Common myeloid progenitor, CD34-positive (primary cell): Measurements from ENCODE around the gene CYP4F12. TPM values are rescaled to one million over a fixed set of nuclear protein-coding genes. Genes with fewer than 3 reads are reported as not detected.
A peak's percentile ranks its signal among the peaks of the same experiment; 100 is the strongest.

ENCODE experiments used
- CTCF ChIA-PET: fragments of 350-600 bp; sonication (Branson Sonifier 250); formaldehyde crosslinking; loops from one replicate; lab custom pipeline; 2021; ENCODE audit warnings: antibody characterized with exemption; lab: Charles Lee
- POLR2A ChIA-PET: fragments of 350-600 bp; sonication (Branson Sonifier 250); formaldehyde crosslinking; loops from one replicate; lab custom pipeline; 2021; ENCODE audit warnings: antibody characterized with exemption; lab: Charles Lee
- DNase-seq, 3 donors: peaks; one replicate each; pipeline versions ENCODE4 v3.0.0 to v3.0.0-alpha.2; 2013
- H3K27ac ChIP-seq, 2 experiments: 1 replicate in 1 of 2; 2 replicates in 1 of 2; pipeline ENCODE4 v1.7.0; 2013; ENCODE audit warnings: inconsistent platforms in 2 of 2, low read length in 2 of 2, mild to moderate bottlenecking in 2 of 2, low read depth in 1 of 2, moderate library complexity in 1 of 2; ENCODE audit not compliant: severe bottlenecking in 2 of 2, insufficient read depth in 1 of 2, poor library complexity in 1 of 2
- H3K27me3 ChIP-seq, 5 experiments: replicated peaks in 2 of 5; 1 replicate in 3 of 5; 2 replicates in 2 of 5; pipeline versions ENCODE4 v1.6.1 to v1.7.0; 2013; ENCODE audit warnings: low read length in 4 of 5, mild to moderate bottlenecking in 2 of 5, moderate library complexity in 2 of 5, inconsistent platforms in 1 of 5; ENCODE audit not compliant: insufficient read depth in 5 of 5, control insufficient read depth in 4 of 5
- H3K36me3 ChIP-seq, 4 experiments: 1 replicate in 2 of 4; 2 replicates in 2 of 4; pipeline versions ENCODE4 v1.6.1 to v1.7.0; 2013; ENCODE audit warnings: low read length in 3 of 4, control low read depth in 1 of 4, mild to moderate bottlenecking in 1 of 4; ENCODE audit not compliant: control insufficient read depth in 4 of 4, insufficient read depth in 4 of 4
- H3K4me1 ChIP-seq, 4 experiments: 1 replicate in 3 of 4; 2 replicates in 1 of 4; pipeline versions ENCODE4 v1.6.1 to v1.7.1; 2013; ENCODE audit warnings: low read length in 3 of 4, mild to moderate bottlenecking in 3 of 4, control low read depth in 1 of 4, inconsistent platforms in 1 of 4, moderate library complexity in 1 of 4; ENCODE audit not compliant: control insufficient read depth in 4 of 4, insufficient read depth in 4 of 4; ENCODE audit errors: control extremely low read depth in 1 of 4
- H3K4me3 ChIP-seq, 7 experiments: 1 replicate in 4 of 7; 2 replicates in 3 of 7; pipeline versions ENCODE4 v1.5.1 to v1.7.0; 2013; ENCODE audit warnings: mild to moderate bottlenecking in 7 of 7, low read length in 6 of 7, moderate library complexity in 6 of 7, inconsistent platforms in 2 of 7, low read depth in 2 of 7, control low read depth in 1 of 7; ENCODE audit not compliant: insufficient read depth in 4 of 7, control insufficient read depth in 1 of 7; ENCODE audit errors: extremely low read depth in 1 of 7
- H3K9me3 ChIP-seq, 5 experiments: 1 replicate in 4 of 5; 2 replicates in 1 of 5; pipeline versions ENCODE4 v1.6.1 to v1.7.1; 2013; ENCODE audit warnings: low read length in 4 of 5, mild to moderate bottlenecking in 2 of 5, inconsistent platforms in 1 of 5, low read depth in 1 of 5, moderate library complexity in 1 of 5; ENCODE audit not compliant: control insufficient read depth in 4 of 5, insufficient read depth in 2 of 5; ENCODE audit errors: control extremely low read depth in 1 of 5
- WGBS: methylation state at CpG from one replicate; pipeline ENCODE4 v1.1.5; 2013; ENCODE audit not compliant: insufficient coverage; 5-methylcytosine and 5-hydroxymethylcytosine counted together
- polyA plus RNA-seq: library from polyadenylated mRNA; unstranded; fragments of 120-200 nt; gene quantifications from one replicate; pipeline ENCODE4 v1.2.1, GENCODE V29; 2013

The CYP4F12 gene, protein sequence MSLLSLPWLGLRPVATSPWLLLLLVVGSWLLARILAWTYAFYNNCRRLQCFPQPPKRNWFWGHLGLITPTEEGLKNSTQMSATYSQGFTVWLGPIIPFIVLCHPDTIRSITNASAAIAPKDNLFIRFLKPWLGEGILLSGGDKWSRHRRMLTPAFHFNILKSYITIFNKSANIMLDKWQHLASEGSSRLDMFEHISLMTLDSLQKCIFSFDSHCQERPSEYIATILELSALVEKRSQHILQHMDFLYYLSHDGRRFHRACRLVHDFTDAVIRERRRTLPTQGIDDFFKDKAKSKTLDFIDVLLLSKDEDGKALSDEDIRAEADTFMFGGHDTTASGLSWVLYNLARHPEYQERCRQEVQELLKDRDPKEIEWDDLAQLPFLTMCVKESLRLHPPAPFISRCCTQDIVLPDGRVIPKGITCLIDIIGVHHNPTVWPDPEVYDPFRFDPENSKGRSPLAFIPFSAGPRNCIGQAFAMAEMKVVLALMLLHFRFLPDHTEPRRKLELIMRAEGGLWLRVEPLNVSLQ
- 0.03 TPM for polyA plus RNA-seq

DNA sequence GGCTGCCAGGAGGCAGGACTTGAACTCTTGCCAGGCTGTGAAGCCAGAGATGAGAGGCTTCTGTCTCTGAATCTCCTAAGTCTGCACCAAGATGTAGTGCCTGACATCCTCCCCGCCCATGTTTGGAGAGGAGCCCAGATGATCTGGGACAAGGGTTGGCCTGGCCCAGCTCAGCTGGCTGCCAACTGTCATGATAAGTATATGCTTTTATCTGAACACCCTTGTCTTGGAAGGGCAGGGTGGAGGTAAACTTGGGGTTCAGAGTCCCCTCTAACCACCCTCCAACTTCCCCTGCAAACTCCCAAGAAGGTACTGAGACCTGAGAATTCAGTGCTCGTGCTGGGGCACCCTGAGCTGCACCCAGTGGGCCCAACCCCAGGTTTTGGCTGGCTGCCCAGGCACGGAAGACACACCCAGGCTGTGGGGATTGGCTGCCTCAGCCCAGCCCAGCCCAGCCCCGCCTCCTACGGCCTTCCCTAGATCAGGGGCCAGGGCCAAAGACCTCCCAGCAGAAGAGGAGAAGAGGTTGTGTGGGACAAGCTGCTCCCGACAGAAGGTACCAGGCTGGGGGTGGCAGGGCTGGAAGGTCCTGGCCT, at the start of gene CYP4F12:
CYP4F12 (plus strand) TSS at position 508 of the 596 bp plus-strand sequence. CDS start 443 bp downstream, outside the sequence.
- ChIA-PET POLR2A (no interaction called here), CTCF (no interaction called here)
- Histone ChIP-seq H3K27ac (no peak within 1 kb of the TSS), H3K27me3 (peaks cover 0 to 10% (median 0%) of the 10 kb centered on the region in 5 experiments), H3K9me3 (no peaks in the 10 kb centered on the region), H3K4me1 (peaks cover 0 to 5% (median 2%) of the 10 kb centered on the region in 4 experiments), H3K36me3 (no peaks in the 10 kb centered on the region), H3K4me3 (no peak within 1 kb of the TSS)
- peak in 2 of 3 donors; percentile 5 to 18 for DNase-seq
- 70% methylated on average over 5 of the region's 6 CpGs for WGBS

DNA sequence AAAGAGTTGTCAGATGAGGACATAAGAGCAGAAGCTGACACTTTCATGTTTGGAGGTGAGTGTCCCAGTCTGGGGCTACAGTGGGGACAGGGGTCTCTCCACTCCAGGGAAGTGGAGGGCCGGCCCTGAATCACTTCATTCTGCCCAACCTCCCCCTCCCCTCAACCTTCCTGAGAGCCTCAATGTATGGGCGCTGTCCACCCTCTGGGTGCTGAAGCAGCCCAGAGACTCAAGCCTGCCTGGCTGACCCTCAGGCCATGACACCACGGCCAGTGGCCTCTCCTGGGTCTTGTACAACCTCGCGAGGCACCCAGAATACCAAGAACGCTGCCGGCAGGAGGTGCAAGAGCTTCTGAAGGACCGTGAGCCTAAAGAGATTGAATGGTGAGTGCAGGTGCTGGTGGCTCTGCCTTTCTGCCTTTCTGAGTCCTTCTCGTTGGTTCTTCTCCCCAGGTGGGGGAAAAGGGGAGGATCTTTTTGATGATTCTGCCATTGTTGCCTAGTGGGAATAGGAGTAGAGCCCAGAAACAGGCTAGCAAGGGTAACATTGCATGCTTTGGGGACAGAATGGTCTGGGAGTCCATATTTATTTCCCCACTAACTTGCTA, 49.1 kb upstream of the CYP4F12 start:
- Histone ChIP-seq H3K4me3 (no peak overlapping the region), H3K27ac (no peak overlapping the region), H3K27me3 (peaks cover 0 to 33% (median 2%) of the 10 kb centered on the region in 5 experiments), H3K36me3 (no peaks in the 10 kb centered on the region), H3K9me3 (peaks cover 0 to 2% (median 0%) of the 10 kb centered on the region in 5 experiments), H3K4me1 (peaks cover 0 to under 1% (median 0%) of the 10 kb centered on the region in 4 experiments)
- POLR2A ChIA-PET, result no interaction called here
- 17% methylated on average over 8 of the region's 9 CpGs for WGBS
- DNase-seq, result peak in 2 of 3 donors; percentile 50 to 56
- CTCF ChIA-PET, result no interaction called here

DNA sequence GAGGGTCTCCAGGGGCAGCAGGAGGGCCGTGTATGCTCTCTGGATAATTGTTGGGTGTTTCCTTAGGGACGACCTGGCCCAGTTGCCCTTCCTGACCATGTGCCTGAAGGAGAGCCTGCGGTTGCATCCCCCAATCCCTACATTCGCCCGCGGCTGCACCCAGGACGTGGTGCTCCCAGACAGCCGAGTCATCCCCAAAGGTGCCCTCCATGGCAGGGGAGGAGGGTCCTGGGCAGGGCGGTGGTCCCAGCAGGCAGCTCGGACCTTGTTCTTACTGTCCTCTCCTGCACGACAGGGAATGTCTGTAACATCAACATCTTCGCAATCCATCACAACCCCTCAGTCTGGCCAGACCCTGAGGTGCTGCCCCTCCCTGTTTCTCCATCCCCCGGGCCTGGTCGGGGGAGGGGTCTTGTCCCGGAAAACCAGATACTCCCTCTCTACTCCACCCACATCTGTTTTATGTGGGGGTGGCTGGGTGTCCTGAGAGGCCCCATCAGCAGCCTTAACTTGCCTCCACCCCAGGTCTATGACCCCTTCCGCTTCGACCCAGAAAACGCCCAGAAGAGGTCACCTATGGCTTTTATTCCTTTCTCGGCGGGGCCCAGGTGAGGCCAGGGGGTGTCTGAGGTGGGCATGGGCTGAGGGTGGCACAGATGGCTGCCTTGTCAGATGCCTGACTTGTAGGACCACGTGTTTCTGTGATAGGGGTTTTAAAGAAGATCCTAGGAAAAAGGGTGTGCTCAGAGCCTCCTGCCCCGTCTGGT, 44.5 kb upstream of the CYP4F12 start:
- CTCF ChIA-PET, result interaction anchor here (1.2 kb wide), 1 partner anchor 181 kb away, joined by 3 read pairs; no protein-coding TSS in a partner anchor
- DNase-seq, result no peak
- H3K9me3 ChIP-seq, result no peaks in the 10 kb centered on the region
- H3K4me3 ChIP-seq, result no peak overlapping the region
- POLR2A ChIA-PET, result no interaction called here
- 58% methylated on average over 11 of the region's 22 CpGs for WGBS
- peaks cover 0 to 17% (median 2%) of the 10 kb centered on the region in 5 experiments for H3K27me3 ChIP-seq
- H3K27ac ChIP-seq, result no peak overlapping the region
- H3K36me3 ChIP-seq, result no peaks in the 10 kb centered on the region
- peaks cover 0 to 5% (median 3%) of the 10 kb centered on the region in 4 experiments for H3K4me1 ChIP-seq

DNA sequence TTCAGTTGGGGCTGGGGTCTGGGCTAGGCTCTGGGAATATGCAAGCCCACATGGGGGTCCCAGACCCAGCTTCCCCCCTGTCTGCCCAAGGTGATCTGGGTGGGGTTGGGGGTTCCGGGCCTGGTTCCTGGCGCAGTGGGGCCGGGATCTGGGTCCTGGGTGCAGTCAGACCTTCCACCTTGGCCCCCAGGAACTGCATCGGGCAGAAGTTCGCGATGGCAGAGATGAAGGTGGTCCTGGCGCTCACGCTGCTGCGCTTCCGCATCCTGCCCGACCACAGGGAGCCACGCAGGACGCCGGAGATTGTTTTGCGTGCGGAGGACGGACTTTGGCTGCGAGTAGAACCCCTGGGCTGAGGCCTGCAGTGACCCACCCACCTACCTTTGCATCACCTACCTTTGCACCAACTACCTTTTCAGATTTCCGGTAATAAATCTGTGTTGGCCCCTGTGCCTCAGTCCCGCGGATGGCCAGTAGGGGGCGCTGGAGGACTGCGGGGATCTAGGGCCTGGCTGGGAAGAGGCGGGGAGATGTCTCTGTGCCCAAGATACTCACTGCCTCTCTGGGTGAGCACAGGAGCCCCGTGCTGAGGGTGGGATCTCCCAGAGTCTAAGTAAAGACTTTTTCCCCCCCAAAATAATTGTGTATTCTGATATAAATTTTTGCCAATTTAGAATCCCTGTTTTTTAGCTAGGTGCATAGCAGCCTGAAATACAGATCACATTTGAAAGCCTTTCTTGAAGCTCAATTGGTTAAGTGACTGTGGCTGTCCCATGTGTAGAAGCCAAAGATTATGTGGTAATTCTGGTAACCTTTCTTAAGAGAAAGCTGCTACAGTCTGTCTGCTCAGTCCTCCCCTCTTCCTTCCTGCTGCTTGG, 43.6 kb upstream of the CYP4F12 start:
- Histone ChIP-seq H3K9me3 (no peaks in the 10 kb centered on the region), H3K4me3 (peak overlapping the region in 1 of 7 experiments; percentile 10), H3K27me3 (peaks cover 0 to 14% (median 2%) of the 10 kb centered on the region in 5 experiments), H3K36me3 (no peaks in the 10 kb centered on the region), H3K27ac (no peak overlapping the region), H3K4me1 (peaks cover 0 to 6% (median 3%) of the 10 kb centered on the region in 4 experiments)
- DNase-seq, result peak; percentile 73 to 82 (median 76)
- ChIA-PET POLR2A (no interaction called here), CTCF (interaction anchor here (0.6 to 1.2 kb wide), 7 partner anchors 54 to 628 kb away, joined by 3 to 4 read pairs (median 3); no protein-coding TSS in a partner anchor)
- WGBS, result 11% methylated on average over 20 of the region's 25 CpGs

DNA sequence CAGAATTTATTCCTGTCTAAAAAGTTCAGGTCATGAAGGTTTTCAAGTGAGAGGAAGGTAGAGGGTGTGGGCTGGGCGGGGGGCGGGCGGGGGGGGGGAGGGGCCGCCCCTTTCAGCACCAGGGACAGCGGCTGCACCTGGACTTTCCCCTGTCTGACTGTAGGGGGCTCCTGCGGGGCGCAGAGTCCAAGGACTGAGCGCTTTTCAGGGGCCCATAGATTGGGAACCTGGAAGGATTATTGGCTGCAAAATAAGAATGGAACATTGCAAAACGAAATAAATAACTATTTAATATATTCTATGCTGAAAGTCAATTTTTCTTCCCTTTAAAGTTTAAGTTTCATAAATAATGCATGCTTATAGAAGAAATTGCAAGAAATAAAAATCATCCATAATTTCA, 41.1 kb upstream of the CYP4F12 start:
- WGBS, result no CpG with 5 or more reads among the region's 9 CpGs
- ChIA-PET CTCF (interaction anchor here (1.1 to 3.6 kb wide), 3 partner anchors 17 to 179 kb away, joined by 3 to 17 read pairs (median 5); no protein-coding TSS in a partner anchor), POLR2A (no interaction called here)
- Histone ChIP-seq H3K36me3 (no peaks in the 10 kb centered on the region), H3K9me3 (peaks cover 0 to 3% (median 0%) of the 10 kb centered on the region in 5 experiments), H3K27ac (no peak overlapping the region), H3K4me1 (peaks cover 0 to 6% (median 4%) of the 10 kb centered on the region in 4 experiments), H3K4me3 (no peak overlapping the region), H3K27me3 (peaks cover 0 to 23% (median 2%) of the 10 kb centered on the region in 5 experiments)
- peak; percentile 44 to 66 (median 55) for DNase-seq
